Measurements from ENCODE around the gene LRRC28.

GRCh38 chr15:99248000-99248715 lies 3.1 kb upstream of the LRRC28 start:
- TF ChIP-seq POLR2A (IDR thresholded peaks at IDR 0.05; ENCODE audit: low read depth, low read length), result no peak
- TF ChIP-seq POLR2AphosphoS5 (IDR thresholded peaks at IDR 0.05; ENCODE audit: low read depth, low read length), result no peak
- TF ChIP-seq TAF1 (IDR thresholded peaks at IDR 0.05; ENCODE audit: borderline replicate concordance, low read depth, low read length), result no peak
